Endothelial cell of umbilical vein (primary cell): ENCODE measurements around the gene ANKRD33B. TPM values are rescaled to one million over a fixed set of nuclear protein-coding genes. Genes with fewer than 3 reads are reported as not detected.

Experiments used
- BruUV-seq: library from RNA; stranded (reverse); fragments of 400-500 nt; replicated peaks from 2 replicates; lab custom pipeline; 2021; lab: Mats Ljungman, UMichigan
- CTCF ChIA-PET: fragments of 300-600, 350-600 bp; sonication (Branson Sonifier 250); formaldehyde crosslinking; loops from one replicate; lab custom pipeline; 2021; ENCODE audit warnings: antibody characterized with exemption, inconsistent platforms; lab: Charles Lee
- POLR2A ChIA-PET: fragments of 300-600, 350-600 bp; sonication (Branson Sonifier 250); formaldehyde crosslinking; loops from one replicate; lab custom pipeline; 2021; ENCODE audit warnings: antibody characterized with exemption, inconsistent platforms; lab: Charles Lee
- DNase-seq: peaks from one replicate; pipeline ENCODE4 v3.0.0-alpha.2; 2011; ENCODE audit warnings: low read depth, low spot score
- FAIRE-seq: peaks from 2 replicates; lab custom pipeline; 2011; peaks lifted over from hg19 to GRCh38; lab: Jason Lieb, UNC
- H2AFZ ChIP-seq: 2 replicates; pipeline ENCODE4 v1.6.0; 2012; ENCODE audit warnings: low read depth, low read length, control low read depth, inconsistent platforms
- H3K27ac ChIP-seq: 2 replicates; pipeline ENCODE4 v1.5.1; 2011; ENCODE audit warnings: low read depth, mild to moderate bottlenecking, control low read depth, low read length, moderate library complexity; ENCODE audit not compliant: insufficient read depth
- H3K27me3 ChIP-seq, 2 experiments: 2 replicates each; pipeline versions ENCODE4 v1.6.0 to v1.6.1; 2011; ENCODE audit warnings: low read length in 2 of 2, mixed read lengths in 1 of 2; ENCODE audit not compliant: control insufficient read depth in 2 of 2, insufficient read depth in 2 of 2
- H3K36me3 ChIP-seq, 2 experiments: 2 replicates in 1 of 2; 3 replicates in 1 of 2; pipeline ENCODE4 v1.5.1; 2011; ENCODE audit warnings: low read length in 2 of 2, mild to moderate bottlenecking in 1 of 2, moderate library complexity in 1 of 2; ENCODE audit not compliant: control insufficient read depth in 2 of 2, insufficient read depth in 2 of 2; ENCODE audit errors: extremely low read depth in 1 of 2
- H3K4me1 ChIP-seq: 3 replicates; pipeline ENCODE4 v1.5.1; 2011; ENCODE audit warnings: mild to moderate bottlenecking, low read length; ENCODE audit not compliant: control insufficient read depth, insufficient read depth; ENCODE audit errors: extremely low read depth
- H3K4me2 ChIP-seq: 2 replicates; pipeline ENCODE4 v1.6.1; 2011; ENCODE audit warnings: low read length, control low read depth, mixed read lengths; ENCODE audit not compliant: insufficient read depth
- H3K4me3 ChIP-seq, 3 experiments: fragments of 200-600 bp in 1 of 3; sonication (generic), shearing (Covaris generic) in 1 of 3; replicated peaks in 1 of 3; 2 replicates each; pipeline ENCODE4 v1.5.1; 2011 to 2016; ENCODE audit warnings: control low read depth in 3 of 3, low read length in 3 of 3, mild to moderate bottlenecking in 2 of 3, inconsistent platforms in 1 of 3, low read depth in 1 of 3, moderate library complexity in 1 of 3; ENCODE audit not compliant: insufficient read depth in 1 of 3
- H3K79me2 ChIP-seq: 2 replicates; pipeline ENCODE4 v1.6.0; 2012; ENCODE audit warnings: low read length, inconsistent platforms; ENCODE audit not compliant: control insufficient read depth, insufficient read depth
- H3K9ac ChIP-seq: replicated peaks from 2 replicates; pipeline ENCODE3; 2011; ENCODE audit warnings: low read length, control low read depth; ENCODE audit not compliant: insufficient read depth; ENCODE audit errors: extremely low read depth
- H3K9me1 ChIP-seq: replicated peaks from 3 replicates; pipeline ENCODE4 v1.6.0; 2011; ENCODE audit warnings: mild to moderate bottlenecking, low read length; ENCODE audit not compliant: control insufficient read depth, insufficient read depth; ENCODE audit errors: extremely low read depth
- H3K9me3 ChIP-seq: replicated peaks from 2 replicates; pipeline ENCODE4 v1.5.1; 2012; ENCODE audit warnings: low read length, inconsistent platforms; ENCODE audit not compliant: control insufficient read depth, insufficient read depth
- H4K20me1 ChIP-seq: replicated peaks from 2 replicates; pipeline ENCODE3; 2011; ENCODE audit warnings: mild to moderate bottlenecking, low read length; ENCODE audit not compliant: control insufficient read depth, insufficient read depth; ENCODE audit errors: extremely low read depth
- CTCF ChIP-seq, 2 donors: IDR thresholded peaks; 1 replicate in 1 of 2; 2 replicates in 1 of 2; pipeline ENCODE4 v1.5.1; 2011; ENCODE audit warnings: low read length in 2 of 2, mild to moderate bottlenecking in 2 of 2, moderate library complexity in 2 of 2, control low read depth in 1 of 2, inconsistent platforms in 1 of 2, low read depth in 1 of 2; ENCODE audit not compliant: insufficient read depth in 1 of 2; ENCODE audit errors: extremely low read depth in 1 of 2
- EZH2 ChIP-seq: IDR thresholded peaks from 2 replicates; pipeline ENCODE4 v1.6.1; 2012; ENCODE audit warnings: borderline replicate concordance, low read depth, mild to moderate bottlenecking, moderate library complexity, low read length, inconsistent platforms; ENCODE audit not compliant: severe bottlenecking
- FOS ChIP-seq: IDR thresholded peaks from 2 replicates; pipeline ENCODE4 v1.6.1; 2011; ENCODE audit warnings: mild to moderate bottlenecking, low read length, moderate library complexity, borderline replicate concordance; ENCODE audit not compliant: insufficient read depth
- GATA2 ChIP-seq: IDR thresholded peaks from 2 replicates; pipeline ENCODE4 v1.7.0; 2011; ENCODE audit warnings: low read depth, mild to moderate bottlenecking, moderate library complexity, mixed read lengths, low read length; ENCODE audit not compliant: insufficient read length, insufficient read depth
- JUN ChIP-seq: IDR thresholded peaks from 2 replicates; pipeline ENCODE4 v1.6.1; 2011; ENCODE audit warnings: borderline replicate concordance, low read depth; ENCODE audit not compliant: insufficient read length, insufficient read depth
- MAX ChIP-seq: IDR thresholded peaks from 2 replicates; pipeline ENCODE4 v1.6.1; 2011; ENCODE audit not compliant: insufficient read depth, insufficient read length
- MYC ChIP-seq: IDR thresholded peaks from one replicate; pipeline ENCODE4 v1.6.1; 2011; ENCODE audit warnings: mild to moderate bottlenecking, low read depth, low read length
- POLR2A ChIP-seq: IDR thresholded peaks from 2 replicates; pipeline ENCODE4 v1.6.1; 2012; ENCODE audit warnings: low read depth, mild to moderate bottlenecking, control low read depth, low read length
- POLR2AphosphoS5 ChIP-seq: IDR thresholded peaks from 2 replicates; pipeline ENCODE4 v1.6.1; 2012; ENCODE audit warnings: low read depth, mild to moderate bottlenecking, control low read depth, low read length, moderate library complexity; ENCODE audit not compliant: insufficient read depth
- dilution Hi-C: fragments of 300-500 bp; cut with MboI; formaldehyde crosslinking; loops from one replicate; pipeline ENCODE4 v1.15.0; 2019; ENCODE audit warnings: low sequenced_read_pairs; ENCODE audit not compliant: extremely low pct_ligation_motif_present
- intact Hi-C: fragments of 100-400 bp; cut with micrococcal nuclease; formaldehyde crosslinking; loops from one replicate; pipeline ENCODE4 v1.10.0; 2022
- polyA plus RNA-seq, 4 experiments: library from polyadenylated mRNA; depleted of rRNA in 3 of 4; stranded (reverse) in 3 of 4; unstranded in 1 of 4; fragments of >200 nt; gene quantifications; 2 replicates each; pipeline versions ENCODE4 v1.2.1 to v1.2.3, GENCODE V29; 2011 to 2012; ENCODE audit warnings: missing spikeins in 1 of 4
- total RNA-seq: library from RNA; stranded (reverse); gene quantifications from 2 replicates; pipeline ENCODE4 v1.2.3, GENCODE V29; 2021

ANKRD33B gene
- total and polyA plus RNA-seq, 2 donors (not counting 3 experiments of a cell fraction or from before 2014, with no cell fraction given) = 2.4 to 5.4 TPM

GRCh38 chr5:10635867-10636350 is 72.0 kb downstream of the ANKRD33B start:
- BruUV-seq = no TSS peak
- Histone ChIP-seq H3K9ac (no peak overlapping the region), H3K27me3 (no peaks in the 10 kb centered on the region), H3K4me1 (peaks cover 18% of the 10 kb centered on the region), H3K4me3 (no peak overlapping the region), H3K36me3 (no peaks in the 10 kb centered on the region), H2AFZ (no peak overlapping the region), H3K4me2 (no peak overlapping the region), H3K79me2 (no peaks in the 10 kb centered on the region), H4K20me1 (no peaks in the 10 kb centered on the region), H3K27ac (no peak overlapping the region), H3K9me1 (no peaks in the 10 kb centered on the region), H3K9me3 (no peaks in the 10 kb centered on the region)
- TF ChIP-seq MYC (no peak), MAX (no peak), JUN (no peak), FOS (no peak), EZH2 (no peak), POLR2AphosphoS5 (no peak), GATA2 (no peak), CTCF (IDR thresholded peaks at IDR 0.05; ENCODE audit: extremely low read depth in 1 of 2, insufficient read depth in 1 of 2, low read depth in 1 of 2, low read length in 2 of 2) (no peak), POLR2A (no peak)
- ChIA-PET POLR2A (no interaction called here), CTCF (interaction anchor here (0.8 to 1.5 kb wide), 2 partner anchors 60 to 181 kb away, joined by 3 read pairs; no protein-coding TSS in a partner anchor)
- FAIRE-seq = no peak
- DNase-seq = no peak
- dilution Hi-C loops = no loop called here
- intact Hi-C loops = no loop called here
